ENCODE measurements around the gene EMP1. TPM values are rescaled to one million over a fixed set of nuclear protein-coding genes. Genes with fewer than 3 reads are reported as not detected.

Gene EMP1
- total RNA-seq, 1 donor from 2014 or later, result not detected

GRCh38 chr12:13161172-13161571 lies 35.4 kb upstream of the EMP1 start:
- peak; percentile 74 for TF ChIP-seq CTCF (IDR thresholded peaks at IDR 0.05; ENCODE audit: partially characterized antibody, unreplicated experiment)
- H3K4me3 Mint-ChIP-seq (ENCODE audit: unreplicated experiment), result no peak overlapping the region
- DNase-seq, result no peak
- no peak overlapping the region for H3K27ac Mint-ChIP-seq (ENCODE audit: unreplicated experiment)
- H3K9me3 Mint-ChIP-seq (ENCODE audit: unreplicated experiment), result peaks cover 2% of the 10 kb centered on the region
- H3K36me3 Mint-ChIP-seq (ENCODE audit: unreplicated experiment), result peaks cover 3% of the 10 kb centered on the region
- H3K27me3 Mint-ChIP-seq (ENCODE audit: unreplicated experiment), result no peaks in the 10 kb centered on the region
- no peaks in the 10 kb centered on the region for H3K4me1 Mint-ChIP-seq (ENCODE audit: low read depth, unreplicated experiment)

- Mint-ChIP-seq H3K4me1 (ENCODE audit: low read depth, unreplicated experiment) (no peaks in the 10 kb centered on the region), H3K27ac (ENCODE audit: unreplicated experiment) (no peak overlapping the region), H3K36me3 (ENCODE audit: unreplicated experiment) (no peaks in the 10 kb centered on the region), H3K27me3 (ENCODE audit: unreplicated experiment) (no peaks in the 10 kb centered on the region), H3K4me3 (ENCODE audit: unreplicated experiment) (no peak overlapping the region), H3K9me3 (ENCODE audit: unreplicated experiment) (peaks cover 2% of the 10 kb centered on the region)
- DNase-seq, result no peak
- TF ChIP-seq CTCF (IDR thresholded peaks at IDR 0.05; ENCODE audit: partially characterized antibody, unreplicated experiment), result no peak
Observed at GRCh38 chr12:13162904-13163303, 33.6 kb upstream of the EMP1 start.

GRCh38 chr12:13163868-13164635 lies 32.5 kb upstream of the EMP1 start:
- Mint-ChIP-seq H3K4me3 (ENCODE audit: unreplicated experiment) (no peak overlapping the region), H3K9me3 (ENCODE audit: unreplicated experiment) (peaks cover 2% of the 10 kb centered on the region), H3K27ac (ENCODE audit: unreplicated experiment) (no peak overlapping the region), H3K36me3 (ENCODE audit: unreplicated experiment) (no peaks in the 10 kb centered on the region), H3K27me3 (ENCODE audit: unreplicated experiment) (no peaks in the 10 kb centered on the region), H3K4me1 (ENCODE audit: low read depth, unreplicated experiment) (no peaks in the 10 kb centered on the region)
- DNase-seq, result no peak
- TF ChIP-seq CTCF (IDR thresholded peaks at IDR 0.05; ENCODE audit: partially characterized antibody, unreplicated experiment), result no peak

GRCh38 chr12:13164921-13165616 lies 31.5 kb upstream of the EMP1 start:
- Mint-ChIP-seq H3K4me3 (ENCODE audit: unreplicated experiment) (no peak overlapping the region), H3K27me3 (ENCODE audit: unreplicated experiment) (no peaks in the 10 kb centered on the region), H3K9me3 (ENCODE audit: unreplicated experiment) (peaks cover 2% of the 10 kb centered on the region), H3K27ac (ENCODE audit: unreplicated experiment) (no peak overlapping the region), H3K36me3 (ENCODE audit: unreplicated experiment) (no peaks in the 10 kb centered on the region), H3K4me1 (ENCODE audit: low read depth, unreplicated experiment) (no peaks in the 10 kb centered on the region)
- no peak for TF ChIP-seq CTCF (IDR thresholded peaks at IDR 0.05; ENCODE audit: partially characterized antibody, unreplicated experiment)
- no peak for DNase-seq

- no peaks in the 10 kb centered on the region for H3K27me3 Mint-ChIP-seq (ENCODE audit: unreplicated experiment)
- DNase-seq, result no peak
- H3K4me1 Mint-ChIP-seq (ENCODE audit: low read depth, unreplicated experiment), result no peaks in the 10 kb centered on the region
- H3K27ac Mint-ChIP-seq (ENCODE audit: unreplicated experiment), result no peak overlapping the region
- no peaks in the 10 kb centered on the region for H3K36me3 Mint-ChIP-seq (ENCODE audit: unreplicated experiment)
- peaks cover 2% of the 10 kb centered on the region for H3K9me3 Mint-ChIP-seq (ENCODE audit: unreplicated experiment)
- no peak overlapping the region for H3K4me3 Mint-ChIP-seq (ENCODE audit: unreplicated experiment)
- TF ChIP-seq CTCF (IDR thresholded peaks at IDR 0.05; ENCODE audit: partially characterized antibody, unreplicated experiment), result no peak
Observed at GRCh38 chr12:13165617-13166041, 30.9 kb upstream of the EMP1 start.
